Cerebellar cortex (tissue), 1 donor: ENCODE results near the gene GPHN.
"Not testable (repeated sequence)": the region's sequence is repeated elsewhere in the genome, so short reads cannot be mapped to it uniquely, and the experiment has no call there.

Source experiments
- DNase-seq: peaks from one replicate; pipeline ENCODE4 v3.0.0-alpha.2; 2015; ENCODE audit warnings: low spot score

The GPHN gene

DNA sequence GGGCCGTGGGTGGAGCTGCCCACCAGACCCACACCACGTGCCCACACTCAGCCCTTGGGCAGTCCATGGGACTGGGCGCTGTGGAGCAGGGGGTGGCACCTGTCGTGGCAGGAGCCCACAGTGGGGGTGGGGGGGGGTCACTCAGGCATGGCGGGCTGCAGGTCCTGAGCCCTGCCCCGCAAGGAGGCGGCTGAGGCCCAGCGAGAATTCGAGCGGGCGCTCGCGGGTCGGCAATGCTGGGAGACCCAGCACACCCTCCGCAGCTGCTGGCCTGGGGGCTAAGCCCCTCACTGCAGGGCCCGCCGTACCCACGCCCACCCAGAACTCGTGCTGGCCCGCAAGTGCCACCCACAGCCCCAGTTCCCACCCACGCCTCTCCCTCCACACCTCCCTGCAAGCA is 548.7 kb downstream of the GPHN start:
- DNase-seq: no peak

GRCh38 chr14:67059596-67059995 is 551.6 kb downstream of the GPHN start:
- DNase-seq: no peak

DNA sequence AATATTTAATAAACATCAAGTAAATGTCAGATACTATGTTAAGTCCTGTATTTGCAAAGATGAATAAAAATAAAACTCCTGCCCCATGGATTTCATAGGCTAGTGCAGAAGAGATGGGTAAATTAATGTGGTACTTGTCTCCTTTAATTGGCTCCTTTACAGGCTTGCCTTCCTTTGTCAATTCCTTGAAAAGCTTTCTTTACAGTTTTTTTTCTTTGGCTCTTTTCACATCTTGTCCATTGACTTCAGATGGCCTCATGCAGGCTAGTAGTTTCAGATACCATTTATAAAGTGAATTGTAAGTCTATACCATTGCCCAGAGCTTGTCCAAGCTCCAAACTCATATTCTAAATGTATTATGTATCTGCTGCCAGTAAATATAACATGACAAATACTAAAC is 552.6 kb downstream of the GPHN start:
- DNase-seq: no peak

DNA sequence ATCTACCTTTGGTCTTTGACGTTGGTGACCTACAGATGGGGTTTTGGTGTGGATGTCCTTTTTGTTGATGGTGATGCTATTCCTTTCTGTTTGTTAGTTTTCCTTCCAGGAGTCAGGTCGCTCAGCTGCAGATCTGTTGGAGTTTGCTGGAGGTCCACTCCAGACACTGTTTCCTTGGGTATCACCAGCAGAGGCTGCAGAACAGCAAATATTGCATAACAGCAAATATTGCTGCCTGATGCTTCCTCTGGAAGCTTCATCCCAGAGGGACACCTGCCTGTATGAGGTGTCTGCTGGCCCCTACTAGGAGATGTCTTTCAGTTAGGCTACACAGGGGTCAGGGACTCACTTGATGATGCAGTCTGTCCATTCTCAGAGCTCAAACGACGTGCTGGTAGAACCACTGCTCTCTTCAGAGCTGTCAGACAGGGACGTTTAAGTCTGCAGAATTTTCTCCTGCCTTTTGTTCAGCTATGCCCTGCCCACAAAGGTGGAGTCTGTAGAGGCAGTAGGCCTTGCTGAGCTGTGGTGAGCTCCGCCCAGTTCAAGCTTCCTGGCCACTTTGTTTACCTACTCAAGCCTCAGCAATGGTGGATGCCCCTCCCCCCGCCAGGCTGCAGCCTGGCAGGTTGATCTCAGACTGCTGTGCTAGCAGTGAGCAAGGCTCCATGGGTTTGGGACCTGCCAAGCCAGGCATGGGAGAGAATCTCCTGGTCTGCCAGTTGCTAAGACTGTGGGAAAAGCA is 559.3 kb downstream of the GPHN start:
- DNase-seq: not testable (repeated sequence)

GRCh38 chr14:67068251-67068650 is 560.3 kb downstream of the GPHN start:
- no peak for DNase-seq

DNA sequence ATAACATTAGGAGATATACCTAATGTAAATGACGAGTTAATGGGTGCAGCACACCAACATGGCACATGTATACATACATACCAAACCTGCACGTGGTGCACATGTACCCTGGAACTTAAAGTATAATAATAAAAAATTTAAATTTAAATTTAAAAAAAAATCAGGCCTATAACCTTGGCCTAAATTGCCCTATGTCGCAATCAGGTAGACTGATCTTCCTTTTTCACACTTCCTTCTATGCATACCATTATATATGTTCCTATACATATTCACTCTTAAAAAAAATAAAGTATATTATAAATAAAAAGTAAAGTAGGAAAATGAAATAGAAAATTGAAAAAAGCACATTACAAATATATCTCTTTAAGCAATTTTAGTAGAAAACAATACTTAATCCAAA is 563.6 kb downstream of the GPHN start:
- DNase-seq: no peak

DNA sequence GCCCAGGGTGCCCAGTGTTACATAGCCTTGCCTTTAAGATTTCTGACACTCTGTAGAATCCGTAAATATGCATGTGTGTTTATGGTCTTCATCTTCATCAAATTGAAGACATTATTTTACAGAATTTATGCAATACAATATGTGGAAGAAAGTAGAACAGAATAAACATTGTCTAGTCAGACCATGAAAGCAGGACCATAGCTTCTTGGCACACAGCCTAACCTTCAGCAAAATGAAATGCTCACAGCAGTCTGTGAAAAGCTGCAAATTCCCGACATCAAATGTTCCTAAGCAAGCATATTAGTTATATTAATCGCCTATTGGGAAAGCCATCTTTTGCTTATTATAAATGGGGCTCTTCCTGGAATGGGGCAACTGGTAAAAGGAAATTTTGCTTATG is 570.0 kb downstream of the GPHN start:
- DNase-seq: peak; percentile 58

DNA sequence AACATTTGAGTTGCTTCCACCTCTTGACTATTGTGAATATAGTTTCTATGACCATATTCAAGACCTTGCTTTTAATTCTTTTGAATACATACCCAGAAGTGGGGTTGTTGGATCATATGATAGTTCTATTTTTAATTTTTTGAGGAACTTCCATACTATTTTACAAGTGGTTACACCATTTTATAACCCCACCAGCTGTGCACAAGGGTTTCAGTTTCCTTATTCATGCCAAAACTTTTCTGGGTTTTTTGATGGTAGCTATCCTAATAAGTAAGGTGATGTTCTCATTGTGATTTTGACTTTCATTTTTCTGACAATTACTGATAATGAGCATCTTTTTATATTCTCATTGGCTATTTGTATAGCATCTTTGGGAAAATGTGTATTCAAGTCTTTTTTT is 571.9 kb downstream of the GPHN start:
- no peak for DNase-seq

DNA sequence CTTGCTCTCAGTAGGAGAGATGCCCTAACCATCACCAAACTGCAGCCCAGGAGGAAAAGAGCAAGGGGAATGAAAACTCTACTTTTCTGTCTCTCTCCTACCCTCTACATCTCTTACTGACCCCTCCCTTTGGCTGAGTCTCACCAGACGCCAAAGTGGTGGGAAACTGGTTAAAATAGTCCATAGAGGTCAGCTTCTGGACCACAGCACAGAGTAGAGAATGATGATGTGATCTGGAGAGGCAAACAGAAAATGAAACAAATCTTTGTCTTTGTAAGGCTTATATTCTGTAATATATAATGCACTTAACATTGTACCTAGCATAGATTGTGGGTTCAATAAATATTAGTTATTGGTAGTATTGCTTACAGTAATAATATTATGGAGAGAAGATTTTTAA is 600.3 kb downstream of the GPHN start:
- no peak for DNase-seq

DNA sequence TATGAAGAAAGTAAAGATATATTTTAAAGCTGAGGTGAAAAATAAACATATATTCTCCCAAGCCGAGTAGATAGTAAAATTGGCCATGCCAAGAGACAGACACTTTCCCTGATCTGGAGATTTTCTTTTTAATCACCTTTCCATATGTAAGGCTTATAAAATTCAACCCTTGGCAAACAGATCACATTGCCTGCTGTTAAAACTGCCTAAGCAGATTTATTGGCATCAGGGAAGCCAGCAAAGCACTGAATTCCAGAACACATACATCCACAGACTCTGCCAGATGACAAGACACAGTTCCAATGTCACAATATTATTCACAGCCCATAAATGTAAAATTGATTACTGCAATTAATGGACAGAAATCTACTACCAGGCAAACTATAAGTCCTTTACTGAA is 603.1 kb downstream of the GPHN start:
- DNase-seq: peak; percentile 10

DNA sequence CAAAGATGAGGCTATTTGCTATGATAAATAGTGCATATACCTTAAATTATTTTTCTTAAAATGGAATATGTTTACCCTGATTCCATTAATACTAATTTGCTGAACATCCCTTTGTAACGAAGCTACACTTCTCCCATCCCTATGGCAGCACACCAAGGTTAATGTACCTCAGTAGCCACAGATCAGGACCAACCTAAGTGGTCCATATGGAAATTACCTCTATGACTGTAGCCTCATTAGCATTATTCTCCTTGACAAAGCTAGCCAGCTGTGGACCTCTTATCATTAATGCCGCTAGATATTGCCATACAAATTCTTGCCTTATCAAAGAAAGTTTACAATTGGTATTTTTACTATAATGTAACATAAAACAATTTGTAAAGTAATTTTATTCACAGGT is 604.4 kb downstream of the GPHN start:
- no peak for DNase-seq

GRCh38 chr14:67127174-67127573 is 619.2 kb downstream of the GPHN start:
- no peak for DNase-seq

DNA sequence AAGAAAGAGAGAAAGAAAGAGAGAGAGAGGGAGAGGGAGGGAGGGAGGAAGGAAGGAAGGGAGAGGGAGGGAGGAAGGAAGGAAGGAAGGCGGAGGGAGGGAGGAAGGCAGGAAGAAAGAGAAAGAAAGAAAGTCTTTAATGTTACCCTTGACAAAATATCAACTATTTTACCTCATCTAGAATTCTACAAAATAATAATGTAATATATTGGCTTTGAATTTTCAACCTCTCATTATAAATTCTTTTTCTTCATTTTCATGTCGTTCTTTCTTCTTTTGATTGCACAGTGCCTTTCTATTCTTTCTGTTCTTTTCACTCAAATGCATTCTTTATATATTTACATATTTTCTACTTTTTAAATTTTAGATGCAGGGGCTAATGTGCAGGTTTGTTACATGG is 621.8 kb downstream of the GPHN start:
- DNase-seq: no peak

GRCh38 chr14:67131691-67132090 is 623.7 kb downstream of the GPHN start:
- no peak for DNase-seq

DNA sequence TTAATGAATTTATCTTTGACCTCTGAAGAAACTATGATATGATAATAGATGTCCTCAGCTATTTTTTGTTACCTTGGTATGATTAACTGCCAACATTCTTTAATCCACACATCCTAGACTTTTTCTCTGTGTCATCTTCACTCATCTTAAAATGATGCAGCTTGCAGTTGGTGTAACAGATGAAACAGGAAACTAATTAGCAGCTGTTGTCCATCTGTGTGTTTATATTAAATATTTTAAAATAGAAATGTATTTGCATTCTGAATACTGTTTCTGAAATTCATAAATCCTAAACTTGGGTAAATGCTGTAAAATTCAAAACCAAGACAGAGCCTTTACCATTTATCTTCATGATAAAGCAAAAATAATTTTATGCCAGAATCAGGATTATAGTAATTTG is 625.2 kb downstream of the GPHN start:
- no peak for DNase-seq

- no peak for DNase-seq
Observed at GRCh38 chr14:67133595-67134441, 625.9 kb downstream of the GPHN start.

DNA sequence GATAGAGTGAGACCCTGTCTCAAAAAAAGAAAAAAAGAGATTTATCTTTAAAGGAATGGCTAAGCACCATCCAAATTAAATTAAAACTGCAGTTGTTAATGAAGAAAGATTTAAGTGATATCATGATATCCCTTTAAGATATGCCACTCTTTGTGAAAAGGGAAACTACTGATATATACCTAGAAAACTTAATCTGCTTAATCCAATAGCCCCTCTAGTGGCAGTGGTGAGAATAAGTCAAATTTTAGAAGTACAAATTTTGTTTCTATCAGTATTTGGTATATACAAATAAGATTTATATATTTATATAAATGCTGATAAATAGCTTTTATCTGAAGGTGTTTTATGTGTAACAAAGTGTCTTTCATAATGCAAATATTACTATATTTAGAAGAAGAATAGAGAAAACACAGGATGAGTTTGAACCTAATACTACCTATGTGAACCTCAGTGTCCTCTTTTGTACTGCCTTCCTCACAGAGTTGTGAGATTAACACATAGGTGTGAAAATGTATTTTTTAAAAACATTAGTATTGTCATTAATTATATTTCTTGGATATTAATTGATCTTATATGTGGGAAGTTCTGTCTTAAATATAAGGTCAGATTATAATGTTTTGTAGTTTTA is 629.9 kb downstream of the GPHN start:
- DNase-seq: no peak

- DNase-seq: no peak
Observed at GRCh38 chr14:67140556-67140955, 632.6 kb downstream of the GPHN start.

GRCh38 chr14:67141146-67141900 is 633.4 kb downstream of the GPHN start:
- no peak for DNase-seq

- no peak for DNase-seq
Observed at GRCh38 chr14:67151082-67151666, 643.2 kb downstream of the GPHN start.

GRCh38 chr14:67158566-67158965 is 650.6 kb downstream of the GPHN start:
- DNase-seq: no peak

- no peak for DNase-seq
Observed at GRCh38 chr14:67162385-67162784, 654.4 kb downstream of the GPHN start.
